ENCODE data around the gene AEBP2. TPM values are rescaled to one million over a fixed set of nuclear protein-coding genes. Genes with fewer than 3 reads are reported as not detected.

AEBP2 gene
- total and polyA plus RNA-seq, 9 of the 15 experiments (the other 6 are each of a cell fraction or from before 2014, with no cell fraction given): 5.7 to 43.7 (median 10.3) TPM

- TF ChIP-seq E2F6 (IDR thresholded peaks at IDR 0.05; ENCODE audit: borderline replicate concordance in 1 of 2, extremely low read depth in 1 of 2, insufficient read depth in 1 of 2, insufficient read length in 1 of 2, low read depth in 1 of 2, low read length in 1 of 2, poor library complexity in 1 of 2, severe bottlenecking in 1 of 2): no peak
- TF ChIP-seq NKRF (IDR thresholded peaks at IDR 0.05; ENCODE audit: borderline replicate concordance): no peak
- no peak for TF ChIP-seq RBBP5 (IDR thresholded peaks at IDR 0.05; ENCODE audit: borderline replicate concordance, insufficient read depth, low read length, poor library complexity, severe bottlenecking)
Measured at GRCh38 chr12:19546611-19547162, 107.4 kb downstream of the AEBP2 start (continued).

- Histone ChIP-seq H3K36me3 (ENCODE audit: control insufficient read depth, insufficient read depth, low read length) (no peaks in the 10 kb centered on the region), H3K27ac (ENCODE audit: extremely low read depth, low read depth, low read length) (no peak overlapping the region), H3K27me3 (ENCODE audit: control insufficient read depth in 2 of 2, insufficient read depth in 2 of 2, low read length in 2 of 2) (no peaks in the 10 kb centered on the region; a peak in 1 of 5 replicates), H3K9me3 (replicated peaks; ENCODE audit: control insufficient read depth, insufficient read depth, low read depth, low read length) (no peaks in the 10 kb centered on the region), H3K9ac (ENCODE audit: insufficient read depth in 1 of 2, low read depth in 2 of 2, low read length in 2 of 2) (no peak overlapping the region), H3K9me1 (ENCODE audit: control insufficient read depth, insufficient read depth, low read length) (no peaks in the 10 kb centered on the region), H3K4me1 (replicated peaks in 1 of 2; ENCODE audit: control insufficient read depth in 2 of 2, insufficient read depth in 2 of 2, low read length in 2 of 2) (no peaks in the 10 kb centered on the region), H3K79me2 (ENCODE audit: control insufficient read depth, insufficient read depth, low read length) (no peaks in the 10 kb centered on the region), H2AFZ (ENCODE audit: low read depth, low read length) (no peak overlapping the region), H4K20me1 (replicated peaks; ENCODE audit: control insufficient read depth, insufficient read depth, low read length) (no peaks in the 10 kb centered on the region), H3K4me2 (ENCODE audit: insufficient read depth, low read length) (no peak overlapping the region), H3K4me3 (no peak overlapping the region)
- intact Hi-C loops (cut with micrococcal nuclease): no loop called here
- ChIA-PET CTCF (ENCODE audit: low intra/inter-chr PET ratio) (no interaction called here), POLR2A (no interaction called here)
- DNase-seq (ENCODE audit: extremely low read depth in 1 of 4, low spot score in 3 of 4) (no peak), ATAC-seq (no peak), FAIRE-seq (no peak)
- BruUV-seq (replicated peaks): no TSS peak
- in situ Hi-C loops (cut with MboI): no loop called here
- no peak for TF ChIP-seq HMGXB4 (CRISPR knock-in tag; IDR thresholded peaks at IDR 0.05)
- TF ChIP-seq MTF1 (CRISPR knock-in tag; IDR thresholded peaks at IDR 0.05; ENCODE audit: borderline replicate concordance): no peak
- TF ChIP-seq ZNF398 (CRISPR knock-in tag; IDR thresholded peaks at IDR 0.05): no peak
- no peak for TF ChIP-seq LEF1 (IDR thresholded peaks at IDR 0.05)
- no peak for TF ChIP-seq ARID1B (IDR thresholded peaks at IDR 0.05)
- no peak for TF ChIP-seq ZNF121 (CRISPR knock-in tag; conservative IDR thresholded peaks at IDR 0.05)
- no peak for TF ChIP-seq ZBTB5 (IDR thresholded peaks at IDR 0.05)
Measured at GRCh38 chr12:19547271-19547671, 108.0 kb downstream of the AEBP2 start.

All from K562 (cell line).